GM18861 (cell line): ENCODE measurements around the gene SP140L.
"Not testable (repeated sequence)": the region's sequence is repeated elsewhere in the genome, so short reads cannot be mapped to it uniquely, and the experiment has no call there.

Experiments used
- ATAC-seq: cut with Tn5 transposase; IDR thresholded peaks from one replicate; pipeline ENCODE4 v1.9.1; 2021; ENCODE audit not compliant: unreplicated experiment

SP140L gene

GRCh38 chr2:230323385-230324106 is 3.4 kb upstream of the SP140L start:
- ATAC-seq: no peak

DNA sequence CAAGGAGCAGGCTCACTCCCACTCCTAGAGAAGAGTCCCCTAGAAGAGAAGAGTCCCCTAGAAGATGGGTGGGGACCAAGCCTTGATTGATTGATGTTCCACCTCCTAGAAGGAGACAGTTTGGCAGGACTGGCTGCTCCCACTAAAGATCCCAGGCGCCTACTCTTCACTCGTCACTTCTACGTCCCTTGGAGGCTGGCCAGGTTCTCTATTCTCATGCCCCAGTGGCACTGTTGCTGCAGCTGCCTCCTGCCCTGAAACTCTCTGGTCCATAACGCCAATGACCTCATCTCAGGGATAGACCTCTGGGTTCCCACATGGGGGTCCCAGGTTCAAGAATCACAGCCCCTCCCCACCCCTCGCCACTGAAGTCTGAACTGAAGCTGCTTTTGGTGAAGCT is 2.5 kb upstream of the SP140L start:
- ATAC-seq: no peak

DNA sequence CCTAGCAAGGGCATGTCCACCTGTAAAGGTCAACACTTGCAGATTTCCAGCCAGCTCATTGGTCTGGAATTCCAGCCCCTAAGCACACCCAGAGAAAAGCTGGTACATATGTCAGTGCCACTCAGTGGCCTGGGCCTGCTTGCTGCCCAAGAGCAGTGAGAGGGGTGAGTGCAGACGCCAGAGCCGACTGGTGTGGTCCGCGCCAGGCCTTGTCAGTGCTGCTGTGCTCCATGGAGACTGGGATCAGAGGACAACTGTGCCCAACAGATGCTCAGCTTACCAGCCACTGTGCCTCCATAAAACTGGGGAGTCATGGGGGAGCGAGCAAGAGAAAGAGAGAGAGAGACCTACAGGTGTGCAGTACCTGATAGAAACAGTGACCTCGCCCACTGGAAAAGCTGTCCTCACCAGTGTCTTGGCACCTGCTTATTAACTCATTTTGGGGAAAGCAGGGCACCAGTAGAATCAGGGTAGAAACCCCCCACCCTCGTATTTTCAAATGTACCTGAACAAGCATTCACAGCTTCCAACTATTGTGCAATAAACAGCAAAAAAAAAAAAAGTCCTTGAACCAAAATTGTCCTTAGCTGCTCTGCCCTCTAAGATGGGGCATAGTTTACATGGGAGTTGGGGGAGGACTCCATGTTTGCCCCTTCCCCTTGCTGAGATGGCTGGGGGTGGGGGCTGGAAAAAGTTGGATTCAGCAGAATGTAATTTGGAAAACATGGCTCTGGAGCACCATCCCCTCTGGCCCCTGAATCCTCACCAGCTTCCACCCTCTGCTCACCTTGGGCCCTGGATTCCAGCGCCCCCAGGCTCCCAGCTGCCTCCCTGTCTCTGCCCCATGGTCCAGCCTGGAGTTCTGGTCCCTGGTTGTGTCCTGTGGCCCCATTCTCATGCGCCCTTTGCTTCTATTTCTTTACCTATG is 1.4 kb upstream of the SP140L start:
- ATAC-seq: no peak

- peak; percentile 42 for ATAC-seq
Measured at GRCh38 chr2:230327418-230328154, 593 bp downstream of the SP140L start.

- no peak for ATAC-seq
Measured at GRCh38 chr2:230328155-230328458, 1.1 kb downstream of the SP140L start.

DNA sequence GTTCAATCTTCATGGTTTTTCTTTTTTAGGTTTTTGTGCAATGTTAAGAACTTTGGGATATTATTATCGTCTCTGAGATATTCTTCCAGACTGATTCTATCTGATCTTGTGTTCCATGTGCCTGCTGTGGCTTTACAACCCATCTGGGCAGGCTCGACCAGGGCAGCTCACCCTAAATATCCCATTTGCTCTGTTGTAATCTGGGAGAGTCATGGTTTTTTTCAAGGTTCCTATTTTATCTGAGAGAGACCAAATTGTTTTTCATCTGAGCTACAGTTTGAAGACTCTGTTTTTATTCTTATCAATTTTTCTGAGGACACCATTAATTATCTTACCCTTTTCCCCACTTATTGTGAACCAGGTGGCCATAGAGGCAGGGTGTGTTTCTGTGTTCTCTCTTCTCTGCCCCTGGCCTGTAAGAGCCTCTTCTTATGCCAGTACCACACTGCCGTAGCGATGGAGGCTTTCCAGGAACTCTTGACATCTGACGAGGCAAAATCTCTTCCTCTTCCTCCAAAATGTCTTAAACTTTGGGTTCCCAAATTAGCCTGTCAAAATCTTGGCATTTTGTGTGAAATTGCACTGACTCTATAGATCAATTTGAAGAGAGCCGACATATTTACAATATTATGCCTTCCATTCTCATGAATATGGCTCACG is 3.1 kb downstream of the SP140L start:
- ATAC-seq: no peak

GRCh38 chr2:230330725-230331124 is 3.7 kb downstream of the SP140L start:
- ATAC-seq: no peak

DNA sequence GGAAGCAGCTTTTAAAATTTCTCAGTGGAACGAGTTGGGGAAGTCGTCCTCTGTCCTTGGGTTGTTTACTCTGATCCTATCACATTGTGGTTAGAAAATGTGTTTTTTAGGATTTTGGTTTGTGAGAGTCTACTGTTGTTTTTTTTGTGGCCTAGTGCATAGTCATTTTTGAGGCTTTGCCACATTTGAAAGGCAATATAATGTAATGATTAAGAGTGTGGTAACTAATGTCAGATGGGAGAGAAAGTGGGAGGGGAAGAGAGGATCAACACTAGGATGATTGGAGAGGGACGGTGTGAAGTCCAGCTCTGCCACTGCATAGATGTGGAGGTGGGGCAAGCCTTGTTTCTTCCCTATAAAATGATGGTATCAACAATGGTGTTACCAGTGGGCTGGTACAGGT is 8.5 kb downstream of the SP140L start:
- no peak for ATAC-seq

GRCh38 chr2:230335864-230336506 is 9.0 kb downstream of the SP140L start:
- no peak for ATAC-seq

- not testable (repeated sequence) for ATAC-seq
Measured at GRCh38 chr2:230341936-230342528, 15.0 kb downstream of the SP140L start.

GRCh38 chr2:230343041-230343624 is 16.1 kb downstream of the SP140L start:
- not testable (repeated sequence) for ATAC-seq

DNA sequence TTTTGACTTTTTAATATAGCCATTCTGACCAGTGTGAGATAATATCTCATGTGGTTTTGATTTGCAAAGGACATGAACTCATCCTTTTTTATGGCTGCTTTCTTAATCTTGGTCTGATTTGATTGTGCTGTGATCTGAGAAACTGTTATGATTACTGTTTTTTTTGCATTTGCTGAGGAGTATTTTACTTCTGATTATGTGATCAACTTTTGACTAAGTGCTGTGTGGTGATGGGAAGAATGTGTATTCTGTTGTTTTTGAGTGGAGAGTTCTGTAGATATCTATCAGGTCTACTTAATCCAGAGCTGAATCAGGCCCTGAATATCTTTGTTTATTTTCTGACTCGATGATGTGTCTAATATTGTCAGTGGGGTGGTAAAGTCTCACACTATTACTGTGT is 16.8 kb downstream of the SP140L start:
- ATAC-seq: no peak

DNA sequence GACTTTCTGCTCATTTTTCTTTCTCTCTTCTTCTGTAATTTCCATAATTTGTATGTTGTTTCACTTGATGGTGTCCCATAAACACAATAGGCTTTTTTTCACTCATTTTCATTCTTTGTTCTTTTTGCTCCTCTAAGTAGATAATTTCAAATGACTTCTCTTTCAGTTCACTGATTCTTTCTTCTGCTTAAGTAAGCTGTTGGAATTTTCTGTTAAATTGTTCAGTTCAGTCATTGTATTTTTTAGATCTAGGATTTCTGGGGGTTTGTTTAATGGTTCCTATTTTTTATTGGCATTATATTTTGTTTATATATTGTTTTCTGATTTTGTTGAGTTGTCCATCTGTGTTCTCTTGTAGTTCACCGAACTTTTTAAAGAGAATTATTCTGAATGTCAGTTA is 19.5 kb downstream of the SP140L start:
- ATAC-seq: no peak

DNA sequence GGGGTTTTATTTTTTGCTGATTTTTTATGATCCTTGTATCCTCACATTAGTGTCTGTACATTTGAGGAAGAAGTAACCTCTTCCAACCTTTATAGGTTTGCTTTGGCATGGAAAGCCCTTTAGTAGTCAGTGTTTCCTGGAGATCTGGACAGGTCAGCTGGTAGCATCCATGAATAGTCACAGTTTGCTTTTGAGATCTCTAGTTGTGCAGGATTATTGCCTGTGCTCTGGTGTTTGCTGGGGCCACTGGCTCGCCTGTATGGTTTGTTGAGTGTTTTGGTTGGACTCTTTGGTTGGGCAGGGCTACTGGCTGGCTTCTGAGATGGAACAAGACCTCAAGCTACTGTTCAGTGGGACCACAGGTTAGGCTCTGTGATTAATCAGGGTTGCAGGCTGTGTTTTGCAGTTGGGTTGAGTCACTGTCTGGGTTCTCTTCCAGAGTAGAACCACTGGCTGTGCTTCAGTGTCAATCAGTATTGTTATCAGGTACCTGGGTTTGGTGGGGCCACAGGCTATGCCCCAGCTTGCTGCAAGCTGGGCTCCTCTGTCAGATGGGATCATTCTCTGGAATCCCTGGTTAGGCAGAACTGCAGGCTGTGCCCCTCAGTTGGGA is 20.0 kb downstream of the SP140L start:
- ATAC-seq: no peak

DNA sequence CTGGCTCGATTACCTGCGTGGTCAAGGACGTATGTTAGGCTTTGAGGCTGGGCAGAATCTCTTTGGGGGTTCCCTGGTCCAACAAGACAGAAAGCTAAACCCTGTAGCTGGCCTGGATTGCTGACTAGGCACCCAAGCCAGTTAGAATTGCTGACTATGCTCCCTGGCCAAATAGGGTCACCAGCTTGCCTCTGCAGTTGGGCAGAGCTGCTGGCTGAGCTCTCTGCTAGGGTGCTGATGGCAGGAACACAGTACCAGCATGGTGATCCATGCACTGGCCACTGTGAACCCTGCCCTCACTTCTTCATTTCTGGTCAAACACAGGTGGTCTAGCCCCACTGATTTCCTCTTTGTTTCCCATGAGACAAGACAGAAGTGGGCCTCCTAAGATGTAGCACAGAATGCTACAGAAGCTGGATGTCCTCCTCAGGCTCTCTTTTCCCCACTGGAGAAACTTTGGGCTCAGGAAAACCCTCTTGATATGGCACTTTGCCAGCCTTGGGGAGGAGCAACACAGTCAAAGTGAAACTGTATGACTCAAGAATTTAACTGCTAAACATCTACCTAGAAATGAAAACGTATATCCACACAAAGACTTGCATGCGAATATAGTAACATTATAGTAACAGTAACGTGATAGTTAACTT is 20.8 kb downstream of the SP140L start:
- no peak for ATAC-seq

DNA sequence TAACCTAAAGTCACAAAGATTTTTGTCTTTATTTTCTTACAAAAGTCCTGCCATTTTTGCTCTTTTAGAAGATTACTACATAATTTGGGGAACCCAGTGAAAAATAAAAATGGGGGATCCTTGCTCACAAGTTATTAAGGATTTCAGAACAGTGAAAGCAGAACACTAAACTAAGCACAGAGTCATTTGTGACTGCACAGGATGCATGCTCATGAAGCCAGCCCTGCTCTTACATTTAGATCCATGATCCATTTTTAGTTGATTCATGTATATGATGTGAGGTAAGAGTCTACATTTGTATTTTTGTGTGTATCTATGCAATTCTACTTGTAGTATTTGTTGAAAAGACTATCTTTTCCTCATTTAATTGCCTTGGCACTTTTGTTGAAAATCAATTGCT is 21.8 kb downstream of the SP140L start:
- no peak for ATAC-seq

- ATAC-seq: no peak
Measured at GRCh38 chr2:230356084-230356483, 29.1 kb downstream of the SP140L start.

- no peak for ATAC-seq
Measured at GRCh38 chr2:230358305-230358704, 31.3 kb downstream of the SP140L start.

- ATAC-seq: no peak
Measured at GRCh38 chr2:230360028-230360427, 33.0 kb downstream of the SP140L start.
